GM12875 (cell line): Measurements from ENCODE around the gene IGFBP7.

Experiments
- H3K4me3 ChIP-seq: one replicate; pipeline ENCODE4 v1.5.1; 2011; ENCODE audit warnings: low read depth, low read length, control low read depth
- TF ChIP-seq, protein P1 (sequence below): IDR thresholded peaks from 2 replicates; pipeline ENCODE4 v1.5.1; 2011; ENCODE audit warnings: low read depth, mild to moderate bottlenecking, control low read depth, inconsistent platforms, low read length, moderate library complexity, borderline replicate concordance; ENCODE audit not compliant: insufficient read depth

IGFBP7 gene, protein sequence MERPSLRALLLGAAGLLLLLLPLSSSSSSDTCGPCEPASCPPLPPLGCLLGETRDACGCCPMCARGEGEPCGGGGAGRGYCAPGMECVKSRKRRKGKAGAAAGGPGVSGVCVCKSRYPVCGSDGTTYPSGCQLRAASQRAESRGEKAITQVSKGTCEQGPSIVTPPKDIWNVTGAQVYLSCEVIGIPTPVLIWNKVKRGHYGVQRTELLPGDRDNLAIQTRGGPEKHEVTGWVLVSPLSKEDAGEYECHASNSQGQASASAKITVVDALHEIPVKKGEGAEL

DNA sequence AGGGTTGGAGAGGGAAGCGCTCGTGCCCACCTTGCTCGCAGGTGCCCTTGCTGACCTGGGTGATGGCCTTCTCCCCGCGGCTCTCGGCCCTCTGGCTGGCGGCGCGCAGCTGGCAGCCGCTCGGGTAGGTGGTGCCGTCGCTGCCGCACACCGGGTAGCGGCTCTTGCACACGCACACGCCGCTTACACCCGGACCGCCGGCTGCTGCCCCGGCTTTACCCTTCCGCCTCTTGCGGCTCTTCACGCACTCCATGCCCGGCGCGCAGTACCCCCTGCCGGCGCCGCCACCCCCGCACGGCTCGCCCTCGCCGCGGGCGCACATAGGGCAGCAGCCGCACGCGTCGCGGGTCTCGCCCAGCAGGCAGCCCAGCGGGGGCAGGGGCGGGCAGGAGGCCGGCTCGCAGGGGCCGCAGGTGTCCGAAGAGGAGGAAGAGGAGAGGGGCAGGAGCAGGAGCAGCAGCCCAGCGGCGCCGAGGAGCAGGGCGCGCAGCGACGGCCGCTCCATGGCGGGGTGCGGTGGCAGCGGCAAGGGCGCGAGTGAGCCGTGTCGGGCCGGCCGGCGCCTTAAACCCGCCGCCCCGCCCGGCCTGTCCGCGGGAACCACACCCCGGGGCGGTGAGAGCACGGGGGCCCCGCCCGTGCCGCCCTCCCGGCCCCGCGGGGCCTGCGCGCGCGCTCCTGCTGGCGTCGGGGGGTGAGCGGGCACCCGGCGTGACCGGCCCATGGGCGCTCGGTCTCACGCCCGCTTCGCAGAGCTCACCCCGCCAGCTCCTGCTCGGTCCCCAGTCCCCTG is at the start of gene IGFBP7:
TSS of gene IGFBP7 (minus strand) at position 539 of the 793 bp plus-strand sequence. CDS start at position 505, 34 bp downstream.
- no peak within 1 kb of the TSS for H3K4me3 ChIP-seq
- TF ChIP-seq, protein P1, sequence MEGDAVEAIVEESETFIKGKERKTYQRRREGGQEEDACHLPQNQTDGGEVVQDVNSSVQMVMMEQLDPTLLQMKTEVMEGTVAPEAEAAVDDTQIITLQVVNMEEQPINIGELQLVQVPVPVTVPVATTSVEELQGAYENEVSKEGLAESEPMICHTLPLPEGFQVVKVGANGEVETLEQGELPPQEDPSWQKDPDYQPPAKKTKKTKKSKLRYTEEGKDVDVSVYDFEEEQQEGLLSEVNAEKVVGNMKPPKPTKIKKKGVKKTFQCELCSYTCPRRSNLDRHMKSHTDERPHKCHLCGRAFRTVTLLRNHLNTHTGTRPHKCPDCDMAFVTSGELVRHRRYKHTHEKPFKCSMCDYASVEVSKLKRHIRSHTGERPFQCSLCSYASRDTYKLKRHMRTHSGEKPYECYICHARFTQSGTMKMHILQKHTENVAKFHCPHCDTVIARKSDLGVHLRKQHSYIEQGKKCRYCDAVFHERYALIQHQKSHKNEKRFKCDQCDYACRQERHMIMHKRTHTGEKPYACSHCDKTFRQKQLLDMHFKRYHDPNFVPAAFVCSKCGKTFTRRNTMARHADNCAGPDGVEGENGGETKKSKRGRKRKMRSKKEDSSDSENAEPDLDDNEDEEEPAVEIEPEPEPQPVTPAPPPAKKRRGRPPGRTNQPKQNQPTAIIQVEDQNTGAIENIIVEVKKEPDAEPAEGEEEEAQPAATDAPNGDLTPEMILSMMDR, result no peak

DNA sequence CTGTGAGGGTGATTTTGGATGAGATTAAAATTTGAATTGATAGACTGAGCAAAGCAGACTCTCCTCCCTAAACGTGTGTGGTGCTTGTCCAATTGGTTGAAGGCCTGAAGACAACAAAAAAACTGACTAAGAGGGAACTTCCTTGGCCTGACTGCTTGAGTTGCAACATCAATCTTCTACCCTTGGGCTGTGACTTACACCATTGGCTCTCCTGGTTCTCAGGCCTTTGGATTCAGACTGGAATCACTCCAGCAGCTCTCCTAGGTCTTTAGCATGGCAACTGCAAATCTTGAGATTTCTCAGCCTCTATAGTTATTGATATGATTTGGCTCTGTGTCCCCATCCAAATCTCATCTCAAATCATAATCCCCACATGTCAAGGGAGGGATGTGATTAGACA is 49.7 kb upstream of the IGFBP7 start:
- TF ChIP-seq, protein P1, result no peak
- no peak overlapping the region for H3K4me3 ChIP-seq

DNA sequence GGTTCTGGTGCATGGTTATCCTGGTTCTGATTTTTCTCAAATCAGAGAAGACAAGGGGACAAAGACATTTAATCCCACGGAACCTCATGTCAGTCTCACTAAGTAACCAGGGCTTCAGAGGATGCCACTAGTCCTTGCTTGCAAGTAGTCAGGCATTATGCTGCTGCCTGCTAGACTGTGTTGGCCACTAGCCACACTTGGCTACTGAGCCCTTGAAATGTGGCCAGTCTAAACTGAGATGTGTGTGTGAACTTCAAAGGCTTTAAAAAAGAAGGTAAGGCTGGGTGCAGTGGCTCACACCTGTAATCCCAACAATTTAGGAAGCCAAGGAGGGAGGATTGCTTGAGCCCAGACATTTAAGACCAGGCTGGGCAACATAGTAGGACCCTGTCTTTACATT is 48.6 kb upstream of the IGFBP7 start:
- TF ChIP-seq, protein P1, result no peak
- H3K4me3 ChIP-seq, result no peak overlapping the region

DNA sequence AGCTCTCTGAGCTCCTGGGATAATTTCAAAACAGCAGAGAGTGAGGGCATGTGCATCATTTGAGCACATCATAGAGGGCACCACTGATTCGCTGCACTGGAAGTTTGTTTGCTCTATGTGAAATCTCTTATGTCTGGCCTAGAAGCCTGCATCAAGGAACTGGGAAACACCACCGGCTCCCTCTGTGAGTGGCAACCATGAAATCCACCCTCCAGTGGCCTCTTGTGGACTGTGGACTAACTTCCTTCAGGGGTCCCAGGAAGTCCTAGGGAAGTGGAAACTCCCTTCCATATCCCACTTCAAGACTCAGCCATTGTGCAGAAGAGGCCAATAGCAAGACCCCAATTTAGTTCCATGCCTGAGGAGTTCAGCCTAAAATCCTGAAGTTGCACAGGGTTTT is 48.0 kb upstream of the IGFBP7 start:
- TF ChIP-seq, protein P1, result no peak
- no peak overlapping the region for H3K4me3 ChIP-seq

DNA sequence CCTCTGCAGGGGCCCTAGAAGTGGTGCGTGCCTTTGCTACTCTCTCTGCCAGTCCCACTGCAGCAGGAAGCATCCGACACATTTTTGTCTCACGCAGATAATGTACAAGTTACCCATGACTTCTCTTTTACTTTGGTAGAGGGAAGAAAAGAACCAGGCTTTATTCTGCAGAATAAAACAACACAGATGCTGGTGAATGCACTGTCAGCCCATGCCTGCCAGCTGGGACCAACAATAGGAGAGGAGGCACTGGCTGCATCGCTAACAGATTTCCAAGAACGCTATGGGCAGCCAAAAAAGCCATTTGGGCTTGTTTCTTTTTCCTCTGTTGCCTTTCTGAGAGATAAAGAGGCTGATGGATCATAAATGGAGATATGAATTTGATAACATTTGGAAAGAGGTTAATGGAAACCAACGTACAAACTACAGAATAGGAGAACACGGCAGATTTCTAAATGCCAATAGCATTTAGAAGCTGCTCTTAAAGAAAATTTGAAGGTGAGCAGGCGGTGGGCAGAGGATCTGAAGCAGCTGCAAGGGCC is 47.5 kb upstream of the IGFBP7 start:
- TF ChIP-seq, protein P1, result no peak
- no peak overlapping the region for H3K4me3 ChIP-seq

DNA sequence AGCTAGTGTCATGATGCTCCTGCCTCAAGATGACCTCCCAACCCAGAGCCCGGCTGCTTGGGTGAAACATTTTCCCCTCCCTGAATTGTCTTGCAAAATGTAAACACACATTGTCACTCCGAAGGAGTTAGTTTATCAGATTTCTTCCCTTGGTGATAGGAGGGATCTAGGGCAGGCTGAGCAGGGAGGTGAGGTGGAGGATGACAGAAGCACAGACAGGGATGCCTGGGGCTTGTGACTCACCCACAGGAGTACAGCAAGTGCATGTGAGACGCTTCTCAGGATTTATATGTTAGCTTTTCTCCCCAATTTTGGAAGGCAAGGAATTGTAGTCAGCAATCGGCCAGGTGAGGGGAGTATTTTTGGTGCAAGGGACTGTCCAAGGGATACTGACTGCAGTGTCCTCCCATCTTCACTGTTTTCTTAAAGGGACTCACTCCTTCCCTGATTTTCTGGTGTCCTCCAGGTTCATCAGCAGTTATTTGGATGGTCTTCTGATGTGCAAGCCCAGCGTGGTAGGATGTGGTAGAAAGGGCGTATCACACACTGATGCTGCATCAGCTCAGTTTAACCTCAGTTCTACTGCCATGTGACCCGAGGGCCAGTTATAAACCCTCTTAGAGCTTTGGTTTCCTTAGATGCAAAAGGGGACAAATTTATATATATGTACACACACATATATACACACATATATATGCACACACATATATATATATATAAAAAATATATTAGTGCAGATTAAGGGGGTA is 46.2 kb upstream of the IGFBP7 start:
- H3K4me3 ChIP-seq, result no peak overlapping the region
- TF ChIP-seq, protein P1, result no peak
